Posterior cingulate gyrus (tissue), 11 donors: ENCODE data around the gene ASIC2.
A peak's percentile ranks its signal among the peaks of the same experiment; 100 is the strongest.

ENCODE experiments used
- DNase-seq, 10 donors: peaks; one replicate each; pipeline versions ENCODE4 v3.0.0 to v3.0.0-alpha.2; 2020 to 2021; ENCODE audit warnings: mixed read lengths in 3 of 10
- intact Hi-C: fragments of 100-400 bp; cut with DNase I; formaldehyde crosslinking; loops from one replicate; pipeline ENCODE4 v1.15.1; 2023

The ASIC2 gene

DNA sequence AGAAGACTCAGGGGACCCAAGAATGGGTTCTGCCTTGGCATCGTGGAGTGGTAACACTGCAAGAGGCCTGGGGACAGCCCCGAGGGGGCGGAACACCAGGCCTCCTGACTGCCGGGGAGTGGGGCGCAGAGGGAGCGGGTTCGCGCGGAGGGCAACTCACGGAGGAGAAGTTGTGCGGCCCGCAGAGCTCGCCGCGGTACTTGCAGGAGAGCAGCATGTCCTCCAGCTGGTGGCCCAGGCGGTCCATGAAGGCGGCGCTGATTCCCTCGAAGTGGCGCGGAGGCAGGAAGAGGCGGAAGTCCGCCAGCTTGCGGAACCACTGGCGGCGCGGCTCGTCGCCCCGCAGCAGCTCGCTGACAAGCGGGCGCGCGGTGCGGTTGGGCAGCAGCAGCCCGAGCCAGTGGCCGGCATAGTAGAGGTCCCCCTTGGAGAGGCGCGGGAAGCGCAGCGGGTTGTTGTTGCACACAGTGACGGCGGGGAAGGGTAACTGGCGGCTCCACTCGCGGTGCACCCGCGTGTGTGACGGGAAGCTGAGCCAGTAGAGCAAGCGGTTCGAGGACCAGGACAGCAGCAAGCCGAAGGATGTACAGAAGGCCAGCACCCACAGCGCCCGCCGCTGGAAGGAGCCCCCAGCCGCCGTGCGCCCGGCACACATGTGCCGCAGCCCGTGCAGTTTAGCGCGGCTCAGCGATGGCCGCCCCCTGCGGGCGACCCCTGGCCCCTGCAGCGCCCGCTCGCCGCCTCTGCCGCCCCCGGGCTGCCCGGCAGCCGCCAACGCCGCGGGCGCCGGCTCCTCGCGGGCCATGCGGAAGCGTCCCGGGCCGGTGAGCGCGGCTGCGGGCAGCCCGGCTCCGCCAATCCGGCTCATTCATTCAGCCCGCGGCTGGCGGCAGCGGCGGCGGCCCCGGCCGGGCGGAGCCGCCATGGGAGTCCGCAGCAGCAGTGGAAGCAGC is 1.6 kb downstream of the ASIC2 start:
- DNase-seq: peak in 9 of 10 donors; percentile 16 to 91 (median 42)
- intact Hi-C loops: loop anchor here (5.0 to 10.0 kb wide), 4 partner anchors 57 to 383 kb away; no protein-coding TSS in a partner anchor

DNA sequence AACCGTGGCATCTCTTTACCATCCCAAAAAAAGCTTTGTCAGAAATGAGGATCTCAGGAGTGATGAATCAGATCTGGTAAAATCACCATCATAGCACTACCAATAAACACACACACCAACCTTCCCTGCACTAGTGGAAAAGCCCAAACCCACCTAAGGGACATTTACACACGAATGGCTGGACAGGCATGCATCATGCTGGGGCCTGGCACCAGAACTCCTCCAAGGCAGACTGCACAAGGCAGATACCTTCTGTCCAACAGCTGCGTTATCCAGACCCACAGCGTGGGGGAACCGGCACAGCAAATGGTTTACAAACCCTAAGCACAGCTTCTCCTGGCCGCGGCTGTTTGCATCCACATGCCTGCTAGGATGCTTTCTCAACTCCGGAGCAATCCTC is 2.8 kb downstream of the ASIC2 start:
- DNase-seq: peak in 8 of 10 donors; percentile 15 to 86 (median 40)
- intact Hi-C loops: loop anchor here (5.0 to 10.0 kb wide), 4 partner anchors 55 to 385 kb away; no protein-coding TSS in a partner anchor

DNA sequence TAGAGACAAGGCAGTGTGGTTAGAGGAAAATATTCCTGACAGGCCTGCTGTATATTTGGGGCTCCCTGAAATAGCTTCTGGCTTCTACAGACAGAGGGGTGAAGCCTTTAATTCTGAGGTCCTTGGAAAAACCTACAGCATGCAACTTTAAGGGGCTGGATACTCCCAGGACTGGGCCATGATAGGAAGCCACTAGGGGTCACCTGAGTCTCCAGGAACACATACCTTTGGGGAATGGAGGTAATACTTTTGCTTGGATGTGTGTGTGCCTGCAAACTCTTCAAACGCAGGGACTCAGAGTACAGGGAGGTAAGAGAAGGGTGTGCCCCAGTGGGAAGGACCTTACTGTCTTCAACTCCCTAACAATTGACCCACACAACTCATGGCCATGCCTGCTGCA is 4.1 kb downstream of the ASIC2 start:
- intact Hi-C loops: no loop called here
- no peak for DNase-seq

DNA sequence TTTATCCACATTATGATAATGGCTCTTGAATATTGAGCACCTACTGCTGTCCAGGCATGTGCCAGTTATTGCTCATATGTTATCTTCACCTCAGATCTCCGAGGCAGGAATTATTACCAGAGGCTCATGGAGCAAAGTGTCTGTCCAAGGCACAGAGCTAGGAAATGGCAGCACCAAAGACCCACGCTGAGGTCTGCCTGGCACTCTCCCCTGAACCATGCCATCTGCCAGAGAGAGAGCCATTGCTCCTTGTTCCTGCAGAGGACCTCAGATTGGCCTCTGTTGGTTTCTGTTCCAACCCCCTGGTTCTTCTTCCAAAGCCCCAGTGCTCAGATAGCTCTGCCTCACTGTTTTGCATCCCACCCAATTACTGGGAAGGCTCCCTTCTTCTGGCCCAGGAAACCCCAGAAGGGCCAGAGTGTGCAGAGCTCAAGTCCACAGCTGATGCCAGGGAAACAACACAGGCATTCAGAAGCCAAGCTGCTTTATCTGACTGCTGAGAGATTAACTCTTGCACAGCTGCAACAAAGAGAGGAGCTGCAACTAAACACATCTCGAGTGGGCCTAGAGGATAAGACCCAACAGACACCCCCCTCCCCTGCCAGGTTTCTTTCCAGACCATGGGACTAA is 5.9 kb downstream of the ASIC2 start:
- intact Hi-C loops: no loop called here
- DNase-seq: no peak

DNA sequence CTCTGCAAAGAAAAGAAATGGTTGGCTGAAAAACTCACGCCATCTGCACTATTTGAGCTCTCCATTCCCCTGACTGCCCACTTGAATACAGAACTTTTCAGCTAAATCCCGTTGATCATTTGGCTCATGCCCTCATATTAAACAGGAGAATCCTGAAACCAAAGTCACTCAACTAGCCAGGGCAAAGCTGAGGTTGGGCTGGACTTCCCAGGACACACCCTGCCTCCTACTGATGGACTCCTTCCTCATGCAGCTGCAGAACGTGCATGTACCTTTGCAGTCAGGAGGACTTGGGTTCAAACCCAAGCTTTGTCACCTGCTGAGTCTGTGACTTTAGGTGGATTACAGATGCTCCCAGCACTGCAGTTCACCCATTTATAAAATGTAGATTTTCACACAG is 7.7 kb downstream of the ASIC2 start:
- no peak for DNase-seq
- intact Hi-C loops: no loop called here

DNA sequence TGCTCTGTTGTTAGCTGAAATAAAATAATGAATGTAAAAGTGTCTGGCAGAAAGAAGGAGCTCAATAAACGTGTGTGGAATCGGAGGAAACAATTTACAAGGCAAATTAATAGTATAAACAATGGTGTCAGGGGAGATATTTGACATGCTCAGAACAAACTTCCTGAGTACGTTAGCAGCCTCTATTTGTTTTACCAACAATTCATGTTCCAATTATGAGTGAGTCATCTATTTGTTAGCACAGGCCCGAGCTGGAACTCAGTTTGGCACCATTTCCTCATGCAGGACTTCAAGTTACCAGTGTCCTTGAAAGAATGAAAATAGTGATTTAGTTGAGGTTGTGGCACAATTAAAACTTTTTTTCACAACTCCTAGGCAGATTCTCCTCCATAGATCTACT is 9.1 kb downstream of the ASIC2 start:
- no peak for DNase-seq
- intact Hi-C loops: no loop called here

DNA sequence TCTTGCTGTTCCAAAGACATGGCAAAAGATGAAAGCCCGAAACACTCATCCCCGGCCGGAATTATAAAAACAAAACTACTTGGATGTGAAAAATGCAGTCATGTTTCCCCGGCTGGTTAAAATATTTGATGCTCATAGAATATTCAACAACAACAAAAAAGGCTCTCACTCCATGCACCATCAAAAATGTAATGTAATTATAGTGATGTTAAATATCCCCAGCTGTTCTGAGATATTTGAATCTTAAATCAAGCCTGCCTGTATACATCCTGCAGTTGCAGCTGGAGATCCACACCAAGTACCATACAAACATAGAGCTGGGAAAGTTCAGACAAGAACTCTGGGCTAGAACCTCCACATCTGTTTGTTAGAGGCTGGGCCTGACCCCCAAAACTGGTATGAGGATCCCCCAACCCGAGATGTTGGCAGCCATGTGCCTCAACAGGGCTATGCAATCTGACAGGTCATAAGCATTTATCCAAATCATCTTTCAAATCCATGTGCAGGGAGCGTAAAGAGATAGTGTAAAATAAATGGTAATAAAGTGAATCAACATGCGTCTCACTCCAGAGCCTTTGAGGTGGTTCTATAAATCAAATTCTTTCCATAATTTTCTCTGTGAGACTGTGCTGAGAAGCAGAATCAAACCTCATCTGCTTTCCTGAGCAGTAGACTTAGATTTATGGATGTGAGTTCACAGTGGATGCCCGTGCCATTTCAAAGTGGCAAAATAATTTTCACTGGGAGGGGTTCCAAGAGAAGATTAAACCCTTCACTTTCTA is 12.7 kb downstream of the ASIC2 start:
- no peak for DNase-seq
- intact Hi-C loops: no loop called here

DNA sequence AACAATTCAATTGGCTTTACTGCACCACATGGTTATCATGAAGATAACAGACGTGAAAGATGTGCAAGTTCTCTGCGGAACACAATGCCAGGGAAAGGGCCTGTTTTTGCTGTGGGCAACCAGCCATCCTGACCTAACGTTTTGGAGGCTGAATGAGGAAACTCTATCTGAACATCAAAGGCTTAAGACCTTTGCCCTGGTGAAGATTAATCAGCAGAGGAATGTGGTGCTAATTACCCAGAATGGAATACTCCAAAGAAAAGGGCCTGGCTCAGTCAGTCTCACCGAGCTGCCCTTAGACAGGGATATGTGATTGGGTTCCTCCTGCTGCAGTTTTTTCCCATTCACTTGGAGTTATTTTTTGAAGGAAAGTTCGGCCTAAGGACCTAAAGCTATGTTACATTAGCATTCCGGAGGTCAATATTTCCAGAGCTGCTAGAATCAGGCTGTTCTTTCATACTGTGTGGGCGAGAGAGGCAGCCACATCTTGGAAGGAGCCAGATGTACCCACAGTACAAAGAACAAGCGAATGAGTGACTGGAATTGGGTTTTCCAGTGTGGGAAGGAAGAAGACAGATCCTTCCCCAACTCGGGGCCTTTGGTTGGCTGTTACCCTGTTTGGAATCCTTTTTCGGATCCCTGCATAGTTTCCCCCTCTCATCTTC is 15.5 kb downstream of the ASIC2 start:
- intact Hi-C loops: no loop called here

DNA sequence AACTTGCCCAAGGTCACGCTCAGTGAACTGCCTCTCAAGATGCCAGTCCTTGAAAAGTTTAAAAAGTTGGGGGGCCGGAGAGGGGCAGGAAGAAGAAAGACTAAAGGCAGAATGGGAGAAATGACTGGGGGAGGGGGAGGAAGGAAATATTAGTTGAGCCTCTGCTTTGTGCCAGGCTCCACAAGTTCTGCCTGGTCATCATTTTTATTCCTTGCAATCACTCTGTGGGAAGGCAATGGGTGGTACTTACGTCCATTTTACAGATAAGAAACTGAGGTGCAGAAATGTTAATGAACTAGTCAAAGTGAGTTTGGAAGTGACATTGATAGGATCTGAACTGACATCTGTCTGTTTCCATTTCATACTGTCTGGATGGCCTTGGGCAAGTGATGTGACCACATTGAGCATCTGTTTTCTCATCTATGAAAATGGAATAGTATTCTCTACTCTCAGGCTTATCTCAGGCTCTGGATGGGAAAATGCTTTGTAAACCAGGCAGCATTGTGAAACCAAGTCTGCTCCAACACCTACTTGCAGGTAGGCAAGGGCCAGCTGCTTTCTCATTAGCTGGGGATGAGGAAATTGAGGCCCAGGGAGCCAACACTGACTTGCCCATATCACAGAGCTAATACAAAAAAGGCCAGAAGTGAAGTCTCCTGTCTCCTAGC is 19.2 kb downstream of the ASIC2 start:
- no peak for DNase-seq
- intact Hi-C loops: no loop called here

More for the DNA sequence above, 15.5 kb downstream of the ASIC2 start:
- DNase-seq: no peak

DNA sequence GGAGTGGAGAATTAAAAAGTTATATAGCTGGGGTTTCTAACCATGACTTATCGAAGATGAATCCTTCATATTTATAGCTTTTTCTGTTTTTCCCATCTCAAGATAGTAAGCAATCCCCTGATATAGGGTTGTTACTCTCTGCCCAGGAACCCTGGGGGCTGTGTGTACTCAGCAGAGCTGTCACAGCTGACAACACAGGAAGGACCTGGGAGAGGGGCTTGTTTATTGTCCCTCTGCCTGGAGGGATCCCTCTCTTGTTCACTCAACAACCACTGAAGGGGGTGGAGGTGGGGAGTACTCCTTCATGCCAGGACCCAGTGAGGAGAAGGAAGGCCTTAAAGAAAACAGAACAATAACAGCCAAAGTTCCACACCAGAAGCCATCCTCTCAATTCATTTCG is 19.8 kb downstream of the ASIC2 start:
- intact Hi-C loops: no loop called here
- DNase-seq: no peak

DNA sequence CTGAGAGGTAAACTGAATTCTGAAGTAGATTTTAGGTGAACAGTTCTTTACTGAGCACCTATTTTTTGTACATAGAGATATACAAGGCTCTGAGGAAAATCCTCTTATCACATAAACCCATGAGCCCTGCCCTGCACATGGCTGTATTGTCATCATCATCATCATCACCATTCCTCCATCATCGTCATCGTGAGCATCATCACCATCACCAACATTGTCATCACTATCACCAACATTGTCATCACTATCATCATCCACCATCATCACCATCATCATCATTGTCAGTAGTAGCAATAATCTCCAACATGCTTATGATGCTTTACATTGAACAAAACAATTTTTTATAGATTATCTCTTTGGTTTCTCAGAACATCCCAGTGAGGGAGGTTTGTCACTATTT is 20.7 kb downstream of the ASIC2 start:
- intact Hi-C loops: no loop called here
- DNase-seq: no peak

DNA sequence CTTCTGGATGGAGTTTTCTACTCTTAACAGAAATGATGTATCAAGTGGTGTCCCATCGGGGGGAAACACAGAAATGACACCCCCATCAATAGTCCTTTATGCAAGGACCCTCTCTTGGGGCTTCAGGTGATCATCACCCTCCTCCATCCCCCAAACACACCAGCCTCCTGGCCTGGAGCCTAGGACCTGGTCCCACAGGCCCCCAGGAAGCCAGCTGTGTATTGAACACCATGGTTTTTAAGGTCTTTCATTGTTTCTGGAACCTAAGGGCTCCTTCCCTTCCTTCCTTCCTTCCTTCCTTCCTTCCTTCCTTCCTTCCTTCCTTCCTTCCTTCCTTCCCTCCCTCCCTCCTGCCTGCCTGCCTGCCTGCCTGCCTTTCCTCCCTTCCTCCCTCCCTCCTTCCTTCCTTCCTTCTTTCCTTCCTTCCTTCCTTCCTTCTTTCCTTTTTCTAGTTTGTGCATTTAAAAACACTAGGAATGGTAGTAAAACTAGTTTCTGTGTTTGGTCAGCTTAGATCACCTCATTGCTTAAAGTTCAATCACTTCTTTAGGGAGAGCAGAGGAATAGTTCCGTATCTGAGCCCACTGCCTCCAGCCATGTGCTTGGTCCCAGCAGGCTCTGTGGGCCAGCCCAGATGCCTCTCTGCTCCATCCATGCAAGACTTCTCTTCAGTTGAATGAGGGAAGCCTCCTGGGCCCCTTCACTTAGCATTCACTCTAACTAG is 23.6 kb downstream of the ASIC2 start:
- DNase-seq: no peak
- intact Hi-C loops: no loop called here

DNA sequence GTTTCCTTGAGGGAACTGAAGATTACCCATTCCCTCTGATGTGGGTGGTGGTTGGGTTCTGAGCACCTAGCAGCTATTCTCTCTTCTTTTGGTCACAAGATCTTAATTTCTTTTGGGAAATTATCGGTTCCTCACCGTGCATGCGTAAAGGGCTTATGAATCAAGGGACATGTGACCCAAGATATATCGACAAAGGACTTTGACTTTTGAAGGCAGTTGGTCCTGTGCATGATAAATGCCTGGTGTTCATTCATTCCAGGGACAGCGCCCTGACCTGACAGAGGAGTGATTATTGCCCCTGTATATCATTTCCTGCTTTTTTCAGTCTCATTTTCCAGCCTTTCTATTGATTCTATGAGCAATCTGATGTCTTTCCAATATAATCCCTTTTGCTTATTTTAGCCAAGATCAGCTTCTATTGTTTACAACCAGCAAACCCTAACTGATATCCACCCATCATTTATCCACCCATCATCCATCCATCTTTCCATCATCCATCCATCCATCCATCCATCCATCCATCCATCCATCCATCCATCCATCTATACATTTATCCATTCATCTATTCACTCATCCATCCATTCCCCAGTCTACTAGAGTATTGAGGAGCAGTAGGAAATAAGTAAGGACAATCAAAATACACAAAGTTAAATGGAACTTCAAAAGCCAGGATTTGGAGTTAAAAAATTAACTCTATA is 25.1 kb downstream of the ASIC2 start:
- no peak for DNase-seq
- intact Hi-C loops: no loop called here

DNA sequence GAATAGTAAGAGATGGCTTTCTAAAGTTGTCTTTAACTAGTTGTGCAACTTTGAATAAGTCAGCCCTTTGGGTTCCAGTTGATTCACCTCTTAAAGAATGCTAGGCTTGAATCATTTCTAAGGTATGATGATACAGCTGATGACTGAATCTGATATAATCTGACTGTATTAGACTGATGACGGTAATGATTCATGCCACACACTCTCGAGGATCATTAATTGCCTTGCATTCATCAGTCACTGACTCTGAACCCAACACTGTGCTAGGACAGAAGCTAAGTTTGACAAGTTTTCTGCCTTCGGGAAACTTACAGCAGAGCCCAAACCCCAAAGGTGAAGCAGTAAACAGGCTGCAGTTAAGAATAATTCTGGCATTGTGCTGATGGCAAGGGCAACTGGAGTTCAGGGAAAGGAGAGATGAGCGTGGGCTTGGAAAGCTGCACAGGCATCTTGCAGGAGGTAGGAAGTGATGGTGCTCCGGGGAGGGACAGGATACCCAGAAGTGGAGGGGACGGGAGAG is 25.8 kb downstream of the ASIC2 start:
- no peak for DNase-seq
- intact Hi-C loops: no loop called here

DNA sequence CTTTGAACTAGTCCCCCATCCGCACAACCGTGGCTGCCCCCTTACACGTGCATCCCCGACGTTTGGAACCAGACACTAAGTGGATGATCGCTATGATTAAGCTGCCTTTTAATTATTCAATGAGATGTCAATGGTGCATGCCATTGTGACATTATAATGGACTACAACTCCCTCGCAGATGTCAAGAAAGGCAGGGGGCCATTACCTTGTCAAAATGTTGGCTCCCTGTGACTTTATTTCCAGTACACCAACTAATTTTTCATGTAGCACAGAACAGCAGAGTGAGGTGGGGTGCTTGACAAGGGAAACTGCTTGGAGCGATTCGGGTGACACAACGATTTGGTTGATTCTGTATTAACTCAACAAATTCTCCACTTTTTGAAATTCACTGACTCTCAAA is 26.5 kb downstream of the ASIC2 start:
- no peak for DNase-seq
- intact Hi-C loops: no loop called here

DNA sequence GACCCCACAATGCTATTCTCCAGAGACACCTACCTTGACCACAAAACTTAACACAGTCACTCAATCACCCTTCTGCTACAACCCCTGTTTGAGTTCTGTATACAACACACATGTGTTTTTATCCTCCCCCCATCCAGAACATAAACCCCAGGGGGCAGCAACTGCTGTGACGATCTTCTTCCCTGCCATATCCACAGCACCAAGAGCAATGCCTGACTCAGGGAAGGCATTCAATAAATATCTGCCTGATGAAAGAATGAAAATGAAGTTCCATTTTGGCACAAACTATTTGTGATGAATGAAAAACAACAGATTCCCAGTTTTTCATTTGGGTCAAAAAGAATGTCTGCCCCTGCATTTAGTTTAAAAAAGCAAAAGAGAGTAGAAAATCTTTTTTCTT is 27.0 kb downstream of the ASIC2 start:
- DNase-seq: no peak
- intact Hi-C loops: no loop called here

DNA sequence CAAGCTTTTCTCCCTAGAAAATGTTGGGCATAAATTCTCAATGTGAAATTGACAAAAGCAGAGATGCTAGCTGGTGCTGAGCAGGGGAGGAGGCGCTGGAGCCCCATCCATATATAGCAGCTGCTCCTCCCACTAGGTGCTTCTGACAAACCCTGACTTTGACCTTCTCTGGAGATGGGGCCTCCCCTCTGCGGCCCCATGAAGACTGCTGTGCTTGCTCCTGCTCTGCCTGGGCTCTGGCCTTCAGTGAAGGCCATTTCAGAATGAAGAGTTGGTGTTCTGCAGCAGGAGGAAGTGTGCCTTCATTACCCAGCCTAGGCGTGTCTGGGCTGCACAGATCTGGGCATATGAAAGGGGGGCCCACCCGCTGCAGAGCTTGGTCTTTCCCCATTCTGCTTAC is 29.7 kb downstream of the ASIC2 start:
- intact Hi-C loops: no loop called here

More for the DNA sequence above, 29.7 kb downstream of the ASIC2 start:
- DNase-seq: no peak
